ENCODE data around the gene NUP210L.
"Not testable (repeated sequence)": the region's sequence is repeated elsewhere in the genome, so short reads cannot be mapped to it uniquely, and the experiment has no call there.

NUP210L gene

GRCh38 chr1:154133256-154133655 is 21.6 kb downstream of the NUP210L start:
- TF ChIP-seq CTCF (IDR thresholded peaks at IDR 0.05; ENCODE audit: low read depth, low read length), result no peak
- no peak overlapping the region for H3K4me3 ChIP-seq (ENCODE audit: low read depth, low read length)

- TF ChIP-seq CTCF (IDR thresholded peaks at IDR 0.05; ENCODE audit: low read depth, low read length), result no peak
- no peak overlapping the region for H3K4me3 ChIP-seq (ENCODE audit: low read depth, low read length)
Measured at GRCh38 chr1:154129391-154129970, 25.4 kb downstream of the NUP210L start.

- not testable (repeated sequence) for H3K4me3 ChIP-seq (ENCODE audit: low read depth, low read length)
Measured at GRCh38 chr1:154123205-154123604, 31.7 kb downstream of the NUP210L start.

GRCh38 chr1:154117642-154118041 is 37.2 kb downstream of the NUP210L start:
- no peak overlapping the region for H3K4me3 ChIP-seq (ENCODE audit: low read depth, low read length)
- no peak for TF ChIP-seq CTCF (IDR thresholded peaks at IDR 0.05; ENCODE audit: low read depth, low read length)

GRCh38 chr1:154115180-154115579 is 39.7 kb downstream of the NUP210L start:
- no peak for TF ChIP-seq CTCF (IDR thresholded peaks at IDR 0.05; ENCODE audit: low read depth, low read length)
- no peak overlapping the region for H3K4me3 ChIP-seq (ENCODE audit: low read depth, low read length)

- no peak overlapping the region for H3K4me3 ChIP-seq (ENCODE audit: low read depth, low read length)
- no peak for TF ChIP-seq CTCF (IDR thresholded peaks at IDR 0.05; ENCODE audit: low read depth, low read length)
Measured at GRCh38 chr1:154104433-154105082, 50.3 kb downstream of the NUP210L start.

GRCh38 chr1:154100141-154100540 is 54.7 kb downstream of the NUP210L start:
- not testable (repeated sequence) for H3K4me3 ChIP-seq (ENCODE audit: low read depth, low read length)

- TF ChIP-seq CTCF (IDR thresholded peaks at IDR 0.05; ENCODE audit: low read depth, low read length), result no peak
- no peak overlapping the region for H3K4me3 ChIP-seq (ENCODE audit: low read depth, low read length)
Measured at GRCh38 chr1:154097873-154098272, 57.0 kb downstream of the NUP210L start.
